Subcutaneous adipose tissue (tissue), 4 donors: ENCODE measurements around the gene PDGFD. TPM values are rescaled to one million over a fixed set of nuclear protein-coding genes. Genes with fewer than 3 reads are reported as not detected.

Experiments used
- CTCF ChIP-seq: fragments of 450-650 bp; IDR thresholded peaks from one replicate; pipeline ENCODE4 v1.5.1; 2016; ENCODE audit warnings: low read depth, mild to moderate bottlenecking, control low read depth, antibody characterized with exemption, moderate library complexity
- total RNA-seq, 4 donors: library from RNA; depleted of rRNA; stranded (reverse); fragments of >200 nt; gene quantifications; one replicate each; pipeline ENCODE4 v1.1.0, GENCODE V29; 2016

The PDGFD gene
- total RNA-seq, 4 donors from 2014 or later = 19.4 to 77.7 (median 44.9) TPM

- no peak for TF ChIP-seq CTCF
Measured at GRCh38 chr11:103994094-103994493, 169.9 kb downstream of the PDGFD start.

GRCh38 chr11:103993507-103993906 lies 170.4 kb downstream of the PDGFD start:
- TF ChIP-seq CTCF = no peak

GRCh38 chr11:103988595-103988969 lies 175.4 kb downstream of the PDGFD start:
- TF ChIP-seq CTCF = no peak

GRCh38 chr11:103987629-103988594 lies 176.0 kb downstream of the PDGFD start:
- no peak for TF ChIP-seq CTCF

- TF ChIP-seq CTCF = no peak
Measured at GRCh38 chr11:103985041-103985440, 178.9 kb downstream of the PDGFD start.

- no peak for TF ChIP-seq CTCF
Measured at GRCh38 chr11:103980108-103980507, 183.8 kb downstream of the PDGFD start.

- TF ChIP-seq CTCF = no peak
Measured at GRCh38 chr11:103978616-103979595, 185.0 kb downstream of the PDGFD start.
